GM19240 (cell line): ENCODE data around the gene TMEM255B.
A peak's percentile ranks its signal among the peaks of the same experiment; 100 is the strongest.

Source experiments
- DNase-seq: peaks from one replicate; pipeline ENCODE4 v3.0.0; 2011; ENCODE audit warnings: low spot score; ENCODE audit not compliant: insufficient read length

The TMEM255B gene

GRCh38 chr13:113859311-113860050 is 100.5 kb downstream of the TMEM255B start:
- DNase-seq = no peak

- no peak for DNase-seq
These were observed 101.1 kb downstream of the TMEM255B start for GRCh38 chr13:113860051-113860664.

- no peak for DNase-seq
These were observed 101.8 kb downstream of the TMEM255B start for GRCh38 chr13:113860665-113861432.

- no peak for DNase-seq
These were observed 102.5 kb downstream of the TMEM255B start for GRCh38 chr13:113861433-113862030.

- DNase-seq = no peak
These were observed 103.3 kb downstream of the TMEM255B start for GRCh38 chr13:113862191-113862930.

- DNase-seq = peak; percentile 47
These were observed 104.0 kb downstream of the TMEM255B start for GRCh38 chr13:113862931-113863523.

- peak; percentile 45 for DNase-seq
These were observed 104.7 kb downstream of the TMEM255B start, which contains the start of gene GAS6 for GRCh38 chr13:113863524-113864272. Gene GAS6 (minus strand): TSS chr13:113864076. CDS start chr13:113863920, 156 bp downstream.

- DNase-seq = no peak
These were observed 105.4 kb downstream of the TMEM255B start for GRCh38 chr13:113864273-113864890.

- DNase-seq = no peak
These were observed 106.4 kb downstream of the TMEM255B start for GRCh38 chr13:113865427-113865826.
